ENCODE data around the gene RAD1. TPM values are rescaled to one million over a fixed set of nuclear protein-coding genes. Genes with fewer than 3 reads are reported as not detected.

Gene RAD1
- total and polyA plus RNA-seq, 2 donors from 2014 or later: 14.8 to 15.3 TPM

- Histone ChIP-seq H3K36me3 (ENCODE audit: control insufficient read depth in 2 of 3, insufficient read depth in 3 of 3, low read length in 3 of 3) (no peaks in the 10 kb centered on the region), H3K4me1 (ENCODE audit: control insufficient read depth in 2 of 3, insufficient read depth in 2 of 3, low read depth in 1 of 3, low read length in 3 of 3) (no peaks in the 10 kb centered on the region), H3K4me3 (ENCODE audit: low read length in 3 of 3) (no peak overlapping the region), H3K9ac (ENCODE audit: low read length in 3 of 3) (no peak overlapping the region), H3K27ac (ENCODE audit: low read depth in 2 of 2, low read length in 2 of 2) (no peak overlapping the region), H3K27me3 (ENCODE audit: control insufficient read depth, insufficient read depth, low read length) (no peaks in the 10 kb centered on the region), H3K9me3 (ENCODE audit: control insufficient read depth in 2 of 3, insufficient read depth in 1 of 3, low read length in 3 of 3) (no peaks in the 10 kb centered on the region)
- intact Hi-C loops (cut with DNase I): no loop called here
- no peak for TF ChIP-seq CTCF (IDR thresholded peaks at IDR 0.05; ENCODE audit: borderline replicate concordance, extremely low read depth, insufficient read depth)
- no peak for FAIRE-seq
- DNase-seq: no peak
Measured at GRCh38 chr5:34858790-34859189, 56.5 kb downstream of the RAD1 start.

- no peak overlapping the region for H3K27ac ChIP-seq (ENCODE audit: low read depth in 2 of 2, low read length in 2 of 2)
- TF ChIP-seq CTCF (IDR thresholded peaks at IDR 0.05; ENCODE audit: borderline replicate concordance, extremely low read depth, insufficient read depth): no peak
- H3K36me3 ChIP-seq (ENCODE audit: control insufficient read depth in 2 of 3, insufficient read depth in 3 of 3, low read length in 3 of 3): no peaks in the 10 kb centered on the region
- no peaks in the 10 kb centered on the region for H3K9me3 ChIP-seq (ENCODE audit: control insufficient read depth in 2 of 3, insufficient read depth in 1 of 3, low read length in 3 of 3)
- H3K9ac ChIP-seq (ENCODE audit: low read length in 3 of 3): no peak overlapping the region
- no peaks in the 10 kb centered on the region for H3K4me1 ChIP-seq (ENCODE audit: control insufficient read depth in 2 of 3, insufficient read depth in 2 of 3, low read depth in 1 of 3, low read length in 3 of 3)
- no peak overlapping the region for H3K4me3 ChIP-seq (ENCODE audit: low read length in 3 of 3)
- DNase-seq (no peak), FAIRE-seq (no peak)
- H3K27me3 ChIP-seq (ENCODE audit: control insufficient read depth, insufficient read depth, low read length): no peaks in the 10 kb centered on the region
- intact Hi-C loops (cut with DNase I): no loop called here
Measured at GRCh38 chr5:34857894-34858293, 57.4 kb downstream of the RAD1 start.

- Histone ChIP-seq H3K9ac (ENCODE audit: low read length in 3 of 3) (no peak overlapping the region), H3K36me3 (ENCODE audit: control insufficient read depth in 2 of 3, insufficient read depth in 3 of 3, low read length in 3 of 3) (no peaks in the 10 kb centered on the region), H3K4me1 (ENCODE audit: control insufficient read depth in 2 of 3, insufficient read depth in 2 of 3, low read depth in 1 of 3, low read length in 3 of 3) (no peaks in the 10 kb centered on the region), H3K27me3 (ENCODE audit: control insufficient read depth, insufficient read depth, low read length) (no peaks in the 10 kb centered on the region), H3K27ac (ENCODE audit: low read depth in 2 of 2, low read length in 2 of 2) (no peak overlapping the region), H3K4me3 (ENCODE audit: low read length in 3 of 3) (no peak overlapping the region), H3K9me3 (ENCODE audit: control insufficient read depth in 2 of 3, insufficient read depth in 1 of 3, low read length in 3 of 3) (no peaks in the 10 kb centered on the region)
- intact Hi-C loops (cut with DNase I): no loop called here
- FAIRE-seq (no peak), DNase-seq (no peak)
- no peak for TF ChIP-seq CTCF (IDR thresholded peaks at IDR 0.05; ENCODE audit: borderline replicate concordance, extremely low read depth, insufficient read depth)
Measured at GRCh38 chr5:34857161-34857560, 58.1 kb downstream of the RAD1 start.

Other genes with a start within 250 kb of the RAD1 start
- 1.7 TPM for gene TTC23L, start 76.3 kb downstream of the RAD1 start, total RNA-seq
- gene TTC23L, start 76.3 kb downstream of the RAD1 start, polyA plus RNA-seq (ENCODE audit: insufficient read depth, low read depth, low replicate concordance): 0.39 TPM
- 22.9 TPM for gene BRIX1, start 207 bp upstream of the RAD1 start, total RNA-seq
- 23.1 TPM for gene BRIX1, start 207 bp upstream of the RAD1 start, polyA plus RNA-seq (ENCODE audit: insufficient read depth, low read depth, low replicate concordance)
- gene DNAJC21, start 14.1 kb upstream of the RAD1 start, total RNA-seq: 45.0 TPM
- 24.5 TPM for gene DNAJC21, start 14.1 kb upstream of the RAD1 start, polyA plus RNA-seq (ENCODE audit: insufficient read depth, low read depth, low replicate concordance)
- gene AGXT2, start 132.4 kb upstream of the RAD1 start, total RNA-seq: 8.0 TPM
- 215 TPM for gene AGXT2, start 132.4 kb upstream of the RAD1 start, polyA plus RNA-seq (ENCODE audit: insufficient read depth, low read depth, low replicate concordance)